OCI-LY7 (cell line): Measurements from ENCODE around the gene ZFP36L1. TPM values are rescaled to one million over a fixed set of nuclear protein-coding genes. Genes with fewer than 3 reads are reported as not detected.

ENCODE experiments used
- BruUV-seq: library from RNA; stranded (reverse); fragments of 400-500 nt; replicated peaks from 2 replicates; lab custom pipeline; 2021; lab: Mats Ljungman, UMichigan
- CTCF ChIA-PET: fragments of 300-600 bp; sonication (Branson Sonifier 250); formaldehyde crosslinking; loops from one replicate; lab custom pipeline; 2022; ENCODE audit warnings: antibody characterized with exemption; ENCODE audit not compliant: unreplicated experiment; lab: Charles Lee
- POLR2A ChIA-PET: fragments of 300-600 bp; sonication (Branson Sonifier 250); formaldehyde crosslinking; loops from one replicate; lab custom pipeline; 2022; ENCODE audit warnings: antibody characterized with exemption; lab: Charles Lee
- DNase-seq: peaks from one replicate; pipeline ENCODE4 v3.0.0-alpha.2; 2015; ENCODE audit warnings: low spot score
- H2AFZ ChIP-seq: fragments of 200-600 bp; sonication (generic), shearing (Covaris generic); 2 replicates; pipeline ENCODE4 v1.6.1; 2014; ENCODE audit warnings: mild to moderate bottlenecking, antibody characterized with exemption, low read length, moderate library complexity
- H3K27ac ChIP-seq: fragments of 200-600 bp; sonication (generic); 2 replicates; pipeline ENCODE4 v1.5.1; 2014; ENCODE audit warnings: mixed run types, low read depth, mild to moderate bottlenecking, moderate library complexity, low read length, inconsistent platforms; ENCODE audit not compliant: poor library complexity, severe bottlenecking
- H3K36me3 ChIP-seq: fragments of 200-600 bp; sonication (generic); 2 replicates; pipeline ENCODE4 v1.6.1; 2014; ENCODE audit warnings: mild to moderate bottlenecking, antibody characterized with exemption, low read length, moderate library complexity, mixed read lengths; ENCODE audit not compliant: insufficient read depth
- H3K4me1 ChIP-seq: fragments of 200-600 bp; sonication (generic); 2 replicates; pipeline ENCODE4 v1.5.1; 2014; ENCODE audit warnings: mild to moderate bottlenecking, low read length; ENCODE audit not compliant: insufficient read depth, poor library complexity, severe bottlenecking
- H3K4me2 ChIP-seq: fragments of 200-600 bp; sonication (generic); 2 replicates; pipeline ENCODE4 v1.6.1; 2014; ENCODE audit warnings: mild to moderate bottlenecking, low read length
- H3K4me3 ChIP-seq: fragments of 200-600 bp; sonication (generic); 2 replicates; pipeline ENCODE4 v1.5.1; 2014; ENCODE audit warnings: mild to moderate bottlenecking, low read depth, low read length; ENCODE audit not compliant: poor library complexity, severe bottlenecking
- H3K79me2 ChIP-seq: fragments of 200-600 bp; sonication (generic); 2 replicates; pipeline ENCODE4 v1.6.1; 2016; ENCODE audit warnings: low read depth, mild to moderate bottlenecking, low read length, moderate library complexity, mixed read lengths; ENCODE audit not compliant: insufficient read depth
- H3K9me2 ChIP-seq: fragments of 200-600 bp; sonication (generic); 2 replicates; pipeline ENCODE4 v1.6.1; 2016; ENCODE audit warnings: mild to moderate bottlenecking, low read length, mixed read lengths; ENCODE audit not compliant: insufficient read depth
- H3K9me3 ChIP-seq: fragments of 200-600 bp; sonication (generic); 2 replicates; pipeline ENCODE4 v1.6.1; 2014; ENCODE audit warnings: mild to moderate bottlenecking, mixed run types, low read length, mixed read lengths
- H4K20me1 ChIP-seq: fragments of 200-600 bp; sonication (generic); 2 replicates; pipeline ENCODE4 v1.6.1; 2014; ENCODE audit warnings: mild to moderate bottlenecking, antibody characterized with exemption, low read length, moderate library complexity, mixed read lengths; ENCODE audit not compliant: insufficient read depth
- EZH2phosphoT487 ChIP-seq: fragments of 200-600 bp; sonication (generic); IDR thresholded peaks from 2 replicates; pipeline ENCODE4 v1.6.1; 2018; ENCODE audit warnings: low read depth, borderline replicate concordance, mild to moderate bottlenecking, mixed run types, antibody characterized with exemption, low read length, moderate library complexity, mixed read lengths
- intact Hi-C: fragments of 100-400 bp; cut with micrococcal nuclease; formaldehyde crosslinking; loops from one replicate; pipeline ENCODE4 v1.10.0; 2022; ENCODE audit not compliant: unreplicated experiment
- total RNA-seq, 2 experiments: library from RNA; depleted of rRNA in 1 of 2; stranded (reverse); fragments of >200 nt in 1 of 2; shearing (Covaris generic) in 1 of 2; gene quantifications; 2 replicates each; pipeline ENCODE4 v1.2.3, GENCODE V29; 2014 to 2022
- TF ChIP-seq, protein P1 (sequence below): fragments of 200-600 bp; sonication (generic); conservative IDR thresholded peaks from 2 replicates; pipeline ENCODE4 v1.5.1; 2014; ENCODE audit warnings: mild to moderate bottlenecking, antibody characterized with exemption, low read length, moderate library complexity, mixed read lengths

The ZFP36L1 gene
- total RNA-seq, 2 experiments from 2014 or later = 24.2 to 57.0 TPM

- Histone ChIP-seq H3K4me3 (no peak overlapping the region), H3K4me2 (no peak overlapping the region), H3K9me2 (no peaks in the 10 kb centered on the region), H3K27ac (no peak overlapping the region), H2AFZ (no peak overlapping the region), H4K20me1 (no peaks in the 10 kb centered on the region), H3K4me1 (peaks cover 8% of the 10 kb centered on the region), H3K36me3 (no peaks in the 10 kb centered on the region), H3K9me3 (no peaks in the 10 kb centered on the region), H3K79me2 (no peaks in the 10 kb centered on the region)
- no TSS peak for BruUV-seq
- DNase-seq = no peak
- CTCF ChIA-PET = no interaction called here
- POLR2A ChIA-PET = no interaction called here
- intact Hi-C loops = no loop called here
- TF ChIP-seq, protein P1, sequence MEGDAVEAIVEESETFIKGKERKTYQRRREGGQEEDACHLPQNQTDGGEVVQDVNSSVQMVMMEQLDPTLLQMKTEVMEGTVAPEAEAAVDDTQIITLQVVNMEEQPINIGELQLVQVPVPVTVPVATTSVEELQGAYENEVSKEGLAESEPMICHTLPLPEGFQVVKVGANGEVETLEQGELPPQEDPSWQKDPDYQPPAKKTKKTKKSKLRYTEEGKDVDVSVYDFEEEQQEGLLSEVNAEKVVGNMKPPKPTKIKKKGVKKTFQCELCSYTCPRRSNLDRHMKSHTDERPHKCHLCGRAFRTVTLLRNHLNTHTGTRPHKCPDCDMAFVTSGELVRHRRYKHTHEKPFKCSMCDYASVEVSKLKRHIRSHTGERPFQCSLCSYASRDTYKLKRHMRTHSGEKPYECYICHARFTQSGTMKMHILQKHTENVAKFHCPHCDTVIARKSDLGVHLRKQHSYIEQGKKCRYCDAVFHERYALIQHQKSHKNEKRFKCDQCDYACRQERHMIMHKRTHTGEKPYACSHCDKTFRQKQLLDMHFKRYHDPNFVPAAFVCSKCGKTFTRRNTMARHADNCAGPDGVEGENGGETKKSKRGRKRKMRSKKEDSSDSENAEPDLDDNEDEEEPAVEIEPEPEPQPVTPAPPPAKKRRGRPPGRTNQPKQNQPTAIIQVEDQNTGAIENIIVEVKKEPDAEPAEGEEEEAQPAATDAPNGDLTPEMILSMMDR = no peak
- no peak for TF ChIP-seq EZH2phosphoT487
These were observed 31.5 kb downstream of the ZFP36L1 start for GRCh38 chr14:68761391-68761790.

DNA sequence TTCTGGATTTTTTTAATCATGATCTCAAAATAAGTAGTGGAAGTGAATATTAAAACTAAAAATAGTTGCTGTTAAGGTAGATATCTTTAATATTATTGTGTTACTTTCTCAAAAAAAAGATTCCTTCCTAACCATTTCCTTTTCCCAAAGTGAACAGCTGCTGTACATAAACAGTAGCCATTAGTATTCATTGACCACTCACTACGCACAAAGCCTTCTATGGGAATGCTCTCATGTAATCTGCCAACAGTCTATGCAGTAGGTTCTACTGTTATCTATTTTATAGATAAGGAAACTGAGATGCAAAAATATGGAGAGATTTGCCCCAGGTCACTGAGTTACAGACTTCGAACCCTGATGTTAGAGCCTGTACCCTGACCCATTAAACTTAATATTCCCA is 32.1 kb downstream of the ZFP36L1 start:
- BruUV-seq = no TSS peak
- H3K9me3 ChIP-seq = no peaks in the 10 kb centered on the region
- no peak overlapping the region for H3K4me2 ChIP-seq

DNA sequence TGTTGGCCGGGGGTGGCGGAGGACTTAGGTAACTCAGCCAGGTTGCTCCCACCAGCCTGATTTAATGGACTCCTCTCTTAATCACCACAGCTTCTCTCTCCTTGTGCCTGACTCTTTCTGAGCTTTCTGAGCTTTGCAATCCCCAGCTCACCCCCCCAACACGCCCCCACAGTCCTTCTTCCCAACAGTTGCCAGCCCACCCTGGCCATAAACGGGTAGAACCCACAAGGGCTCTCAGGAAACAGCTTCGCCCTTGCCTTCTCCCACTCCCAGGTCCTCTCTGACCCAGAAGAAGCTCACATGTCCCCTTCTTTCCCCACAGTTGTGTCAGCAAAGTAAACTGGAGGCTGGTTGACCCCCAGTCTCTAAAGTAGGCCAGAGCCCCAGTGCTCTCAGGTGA is 32.9 kb downstream of the ZFP36L1 start:
- intact Hi-C loops = no loop called here
- peaks cover 8% of the 10 kb centered on the region for H3K4me1 ChIP-seq
- H3K27ac ChIP-seq = no peak overlapping the region
- H2AFZ ChIP-seq = no peak overlapping the region
- no peaks in the 10 kb centered on the region for H4K20me1 ChIP-seq
- ChIA-PET CTCF (interaction anchor here (1.0 kb wide), 1 partner anchor 71 kb away, joined by 3 read pairs; no protein-coding TSS in a partner anchor), POLR2A (interaction anchor here (0.6 to 0.7 kb wide), 2 partner anchors 802 to 1047 kb away, joined by 6 to 8 read pairs; no protein-coding TSS in a partner anchor)
- no peaks in the 10 kb centered on the region for H3K9me2 ChIP-seq
- DNase-seq = no peak
- H3K9me3 ChIP-seq = no peaks in the 10 kb centered on the region
- H3K36me3 ChIP-seq = no peaks in the 10 kb centered on the region
- no peak overlapping the region for H3K4me3 ChIP-seq
- H3K79me2 ChIP-seq = no peaks in the 10 kb centered on the region
- no peak overlapping the region for H3K4me2 ChIP-seq
- no TSS peak for BruUV-seq
- TF ChIP-seq, protein P1 = no peak
- TF ChIP-seq EZH2phosphoT487 = no peak

More for the DNA sequence above, 32.1 kb downstream of the ZFP36L1 start:
- Histone ChIP-seq H3K36me3 (no peaks in the 10 kb centered on the region), H3K79me2 (no peaks in the 10 kb centered on the region), H2AFZ (no peak overlapping the region), H3K4me3 (no peak overlapping the region), H3K9me2 (no peaks in the 10 kb centered on the region), H3K27ac (no peak overlapping the region), H4K20me1 (no peaks in the 10 kb centered on the region), H3K4me1 (peaks cover 8% of the 10 kb centered on the region)
- POLR2A ChIA-PET = no interaction called here
- TF ChIP-seq, protein P1 = no peak
- TF ChIP-seq EZH2phosphoT487 = no peak
- intact Hi-C loops = no loop called here
- CTCF ChIA-PET = interaction anchor here (1.0 kb wide), 1 partner anchor 72 kb away, joined by 3 read pairs; no protein-coding TSS in a partner anchor
- DNase-seq = no peak
